Osteoblast (primary cell): ENCODE measurements around the gene RECK. TPM values are rescaled to one million over a fixed set of nuclear protein-coding genes. Genes with fewer than 3 reads are reported as not detected.

Experiments used
- DNase-seq: peaks from one replicate; pipeline ENCODE4 v3.0.0; 2011; ENCODE audit warnings: low spot score, mixed read lengths; ENCODE audit not compliant: insufficient read length; ENCODE audit errors: missing footprints
- H2AFZ ChIP-seq: 2 replicates; pipeline ENCODE4 v1.6.0; 2011; ENCODE audit warnings: mild to moderate bottlenecking, low read length
- H3K27ac ChIP-seq: 2 replicates; pipeline ENCODE4 v1.5.1; 2011; ENCODE audit warnings: mild to moderate bottlenecking, low read depth, low read length, moderate library complexity
- H3K27me3 ChIP-seq: 2 replicates; pipeline ENCODE4 v1.6.0; 2012; ENCODE audit warnings: mild to moderate bottlenecking, control low read depth, inconsistent platforms, low read length, moderate library complexity; ENCODE audit not compliant: insufficient read depth
- H3K36me3 ChIP-seq: 2 replicates; pipeline ENCODE4 v1.5.1; 2011; ENCODE audit warnings: mild to moderate bottlenecking, low read length, control low read depth, moderate library complexity; ENCODE audit not compliant: insufficient read depth
- H3K4me1 ChIP-seq: 2 replicates; pipeline ENCODE4 v1.5.1; 2011; ENCODE audit warnings: mild to moderate bottlenecking, low read length, control low read depth, moderate library complexity; ENCODE audit not compliant: insufficient read depth
- H3K4me2 ChIP-seq: 2 replicates; pipeline ENCODE4 v1.6.0; 2011; ENCODE audit warnings: mild to moderate bottlenecking, low read length; ENCODE audit not compliant: insufficient read depth
- H3K4me3 ChIP-seq: fragments of 200-600 bp; sonication (generic); 3 replicates; pipeline ENCODE4 v1.5.1; 2012; ENCODE audit warnings: mild to moderate bottlenecking, low read length, inconsistent platforms; ENCODE audit not compliant: insufficient read depth
- H3K79me2 ChIP-seq: 2 replicates; pipeline ENCODE4 v1.6.0; 2012; ENCODE audit warnings: mild to moderate bottlenecking, low read length, control low read depth, inconsistent platforms; ENCODE audit not compliant: insufficient read depth
- H3K9me3 ChIP-seq: 2 replicates; pipeline ENCODE4 v1.5.1; 2011; ENCODE audit warnings: low read depth, low read length, control low read depth
- H4K20me1 ChIP-seq: 2 replicates; pipeline ENCODE4 v1.6.0; 2012; ENCODE audit warnings: mild to moderate bottlenecking, low read length, control low read depth; ENCODE audit not compliant: insufficient read depth
- total RNA-seq: library from RNA; depleted of rRNA; stranded (reverse); fragments of >200 nt; gene quantifications from 2 replicates; pipeline ENCODE4 v1.2.3, GENCODE V29; 2012
- TF ChIP-seq, protein P1 (sequence below): IDR thresholded peaks from 2 replicates; pipeline ENCODE4 v1.5.1; 2011; ENCODE audit warnings: mild to moderate bottlenecking, low read depth, low read length, moderate library complexity; ENCODE audit errors: extremely low read depth

RECK gene
- total RNA-seq, 1 donor, result 31.5 TPM

DNA sequence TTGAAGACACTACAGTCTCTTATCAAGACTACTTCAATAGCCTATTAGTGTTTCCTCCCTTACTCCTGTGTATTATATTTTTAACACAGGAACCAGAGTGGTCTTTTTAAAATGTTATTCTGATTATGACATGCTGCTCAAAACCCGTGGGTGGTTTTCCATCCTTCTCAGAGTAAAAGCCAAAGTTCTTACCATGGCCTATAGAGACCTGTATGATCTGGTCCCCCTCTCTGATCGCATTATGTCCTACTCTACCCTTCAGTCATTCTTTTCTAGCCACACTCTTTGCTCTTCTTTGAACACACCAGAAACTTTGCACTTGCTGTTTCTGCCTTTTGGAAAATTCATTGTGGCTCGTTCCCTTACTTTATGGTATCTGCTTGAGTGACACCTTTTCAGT, 13.8 kb downstream of the RECK start:
- peaks cover 9% of the 10 kb centered on the region for H3K4me1 ChIP-seq
- no peaks in the 10 kb centered on the region for H3K9me3 ChIP-seq

GRCh38 chr9:36051317-36051716, 14.6 kb downstream of the RECK start:
- Histone ChIP-seq H4K20me1 (peaks cover 59% of the 10 kb centered on the region), H3K79me2 (peaks cover 90% of the 10 kb centered on the region), H3K4me3 (no peak overlapping the region), H3K4me2 (no peak overlapping the region), H2AFZ (no peak overlapping the region), H3K9me3 (no peaks in the 10 kb centered on the region), H3K27ac (no peak overlapping the region), H3K36me3 (peaks cover 21% of the 10 kb centered on the region), H3K4me1 (peaks cover 8% of the 10 kb centered on the region), H3K27me3 (no peaks in the 10 kb centered on the region)
- TF ChIP-seq, protein P1, sequence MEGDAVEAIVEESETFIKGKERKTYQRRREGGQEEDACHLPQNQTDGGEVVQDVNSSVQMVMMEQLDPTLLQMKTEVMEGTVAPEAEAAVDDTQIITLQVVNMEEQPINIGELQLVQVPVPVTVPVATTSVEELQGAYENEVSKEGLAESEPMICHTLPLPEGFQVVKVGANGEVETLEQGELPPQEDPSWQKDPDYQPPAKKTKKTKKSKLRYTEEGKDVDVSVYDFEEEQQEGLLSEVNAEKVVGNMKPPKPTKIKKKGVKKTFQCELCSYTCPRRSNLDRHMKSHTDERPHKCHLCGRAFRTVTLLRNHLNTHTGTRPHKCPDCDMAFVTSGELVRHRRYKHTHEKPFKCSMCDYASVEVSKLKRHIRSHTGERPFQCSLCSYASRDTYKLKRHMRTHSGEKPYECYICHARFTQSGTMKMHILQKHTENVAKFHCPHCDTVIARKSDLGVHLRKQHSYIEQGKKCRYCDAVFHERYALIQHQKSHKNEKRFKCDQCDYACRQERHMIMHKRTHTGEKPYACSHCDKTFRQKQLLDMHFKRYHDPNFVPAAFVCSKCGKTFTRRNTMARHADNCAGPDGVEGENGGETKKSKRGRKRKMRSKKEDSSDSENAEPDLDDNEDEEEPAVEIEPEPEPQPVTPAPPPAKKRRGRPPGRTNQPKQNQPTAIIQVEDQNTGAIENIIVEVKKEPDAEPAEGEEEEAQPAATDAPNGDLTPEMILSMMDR, result no peak
- no peak for DNase-seq

More for the DNA sequence above, 13.8 kb downstream of the RECK start:
- Histone ChIP-seq H3K79me2 (peaks cover 94% of the 10 kb centered on the region), H3K36me3 (peaks cover 21% of the 10 kb centered on the region), H3K4me3 (no peak overlapping the region), H3K27me3 (no peaks in the 10 kb centered on the region), H3K27ac (no peak overlapping the region), H2AFZ (no peak overlapping the region), H3K4me2 (no peak overlapping the region), H4K20me1 (peaks cover 65% of the 10 kb centered on the region)
- TF ChIP-seq, protein P1, result no peak
- DNase-seq, result no peak

GRCh38 chr9:36053971-36054370, 17.3 kb downstream of the RECK start:
- no peak overlapping the region for H2AFZ ChIP-seq
- TF ChIP-seq, protein P1, result no peak
- no peak overlapping the region for H3K4me3 ChIP-seq
- peaks cover 6% of the 10 kb centered on the region for H3K4me1 ChIP-seq
- H3K36me3 ChIP-seq, result peaks cover 36% of the 10 kb centered on the region
- H4K20me1 ChIP-seq, result peaks cover 42% of the 10 kb centered on the region
- no peaks in the 10 kb centered on the region for H3K9me3 ChIP-seq
- no peak overlapping the region for H3K4me2 ChIP-seq
- no peak for DNase-seq
- H3K27me3 ChIP-seq, result no peaks in the 10 kb centered on the region
- H3K79me2 ChIP-seq, result peaks cover 75% of the 10 kb centered on the region
- peak overlapping the region; percentile 19 for H3K27ac ChIP-seq

DNA sequence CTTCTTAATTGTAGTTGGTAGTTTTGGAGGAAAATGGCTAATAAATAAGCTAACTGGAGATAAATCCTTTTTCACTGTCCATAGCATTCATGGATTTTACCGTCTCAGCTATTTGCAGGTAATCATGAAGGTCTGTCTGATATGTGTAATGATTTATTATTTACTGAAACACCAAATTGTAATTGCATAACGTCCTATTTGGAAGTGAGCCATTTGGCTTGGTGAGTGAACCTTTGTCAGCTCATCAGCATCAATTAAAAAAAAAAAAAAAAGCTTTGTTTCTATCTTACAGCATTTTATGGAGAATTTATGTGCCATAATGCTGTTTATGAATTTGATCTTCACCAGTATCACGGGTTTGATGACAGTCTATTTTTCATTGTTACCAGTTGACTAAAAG, 20.2 kb downstream of the RECK start:
- Histone ChIP-seq H2AFZ (no peak overlapping the region), H3K27ac (no peak overlapping the region), H3K4me1 (peaks cover 6% of the 10 kb centered on the region), H4K20me1 (peaks cover 15% of the 10 kb centered on the region), H3K4me3 (no peak overlapping the region), H3K27me3 (no peaks in the 10 kb centered on the region), H3K36me3 (peaks cover 57% of the 10 kb centered on the region), H3K9me3 (no peaks in the 10 kb centered on the region), H3K79me2 (peaks cover 58% of the 10 kb centered on the region), H3K4me2 (no peak overlapping the region)
- DNase-seq, result no peak
- TF ChIP-seq, protein P1, result no peak
